GM23338 (cell line): Measurements from ENCODE around the gene RPUSD1. TPM values are rescaled to one million over a fixed set of nuclear protein-coding genes. Genes with fewer than 3 reads are reported as not detected.

ENCODE experiments used
- CTCF ChIP-seq, 2 experiments: fragments of 200-600 bp in 1 of 2; sonication (generic) in 1 of 2; conservative IDR thresholded peaks; 2 replicates each; pipeline versions ENCODE4 v1.5.1 to v1.6.1; 2016 to 2017; ENCODE audit warnings: antibody characterized with exemption in 2 of 2, low read depth in 2 of 2, mild to moderate bottlenecking in 2 of 2, moderate library complexity in 1 of 2
- NANOG ChIP-seq: IDR thresholded peaks from 2 replicates; pipeline ENCODE4 v1.6.1; 2016; ENCODE audit warnings: antibody characterized with exemption, borderline replicate concordance
- POLR2AphosphoS5 ChIP-seq: IDR thresholded peaks from 2 replicates; pipeline ENCODE4 v1.6.1; 2016; ENCODE audit warnings: antibody characterized with exemption, low read depth
- REST ChIP-seq: IDR thresholded peaks from one replicate; pipeline ENCODE4 v1.6.1; 2018; ENCODE audit warnings: antibody characterized with exemption; ENCODE audit not compliant: unreplicated experiment
- STAT1 ChIP-seq: IDR thresholded peaks from one replicate; pipeline ENCODE4 v1.6.1; 2016; ENCODE audit warnings: antibody characterized with exemption; ENCODE audit not compliant: unreplicated experiment
- ZNF114 ChIP-seq: fragments of 250-450 bp; sonication (Bioruptor Pico); IDR thresholded peaks from 2 replicates; pipeline ENCODE4 v1.5.0; 2020; ENCODE audit warnings: mild to moderate bottlenecking, moderate library complexity
- polyA plus RNA-seq: library from polyadenylated mRNA; unstranded; fragments of >200 nt; fragmentation: Nextera tagmentation; extraction: Ambion mirVana; gene quantifications from 2 replicates; pipeline ENCODE4 v1.2.1, GENCODE V29; 2016
- total RNA-seq: library from RNA; depleted of rRNA; stranded (reverse); fragments of >200 nt; shearing (Covaris generic); gene quantifications from 2 replicates; pipeline ENCODE4 v1.2.3, GENCODE V29; 2014
- TF ChIP-seq, protein P1 (sequence below): fragments of 250-450 bp; sonication (Bioruptor Pico); IDR thresholded peaks from 2 replicates; pipeline ENCODE4 v1.5.0; 2020; ENCODE audit warnings: mild to moderate bottlenecking, moderate library complexity

Gene RPUSD1
- total and polyA plus RNA-seq, 2 experiments from 2014 or later = 19.1 to 79.5 TPM

GRCh38 chr16:832652-833336 is 44.6 kb upstream of the RPUSD1 start (continued):
- TF ChIP-seq, protein P1, sequence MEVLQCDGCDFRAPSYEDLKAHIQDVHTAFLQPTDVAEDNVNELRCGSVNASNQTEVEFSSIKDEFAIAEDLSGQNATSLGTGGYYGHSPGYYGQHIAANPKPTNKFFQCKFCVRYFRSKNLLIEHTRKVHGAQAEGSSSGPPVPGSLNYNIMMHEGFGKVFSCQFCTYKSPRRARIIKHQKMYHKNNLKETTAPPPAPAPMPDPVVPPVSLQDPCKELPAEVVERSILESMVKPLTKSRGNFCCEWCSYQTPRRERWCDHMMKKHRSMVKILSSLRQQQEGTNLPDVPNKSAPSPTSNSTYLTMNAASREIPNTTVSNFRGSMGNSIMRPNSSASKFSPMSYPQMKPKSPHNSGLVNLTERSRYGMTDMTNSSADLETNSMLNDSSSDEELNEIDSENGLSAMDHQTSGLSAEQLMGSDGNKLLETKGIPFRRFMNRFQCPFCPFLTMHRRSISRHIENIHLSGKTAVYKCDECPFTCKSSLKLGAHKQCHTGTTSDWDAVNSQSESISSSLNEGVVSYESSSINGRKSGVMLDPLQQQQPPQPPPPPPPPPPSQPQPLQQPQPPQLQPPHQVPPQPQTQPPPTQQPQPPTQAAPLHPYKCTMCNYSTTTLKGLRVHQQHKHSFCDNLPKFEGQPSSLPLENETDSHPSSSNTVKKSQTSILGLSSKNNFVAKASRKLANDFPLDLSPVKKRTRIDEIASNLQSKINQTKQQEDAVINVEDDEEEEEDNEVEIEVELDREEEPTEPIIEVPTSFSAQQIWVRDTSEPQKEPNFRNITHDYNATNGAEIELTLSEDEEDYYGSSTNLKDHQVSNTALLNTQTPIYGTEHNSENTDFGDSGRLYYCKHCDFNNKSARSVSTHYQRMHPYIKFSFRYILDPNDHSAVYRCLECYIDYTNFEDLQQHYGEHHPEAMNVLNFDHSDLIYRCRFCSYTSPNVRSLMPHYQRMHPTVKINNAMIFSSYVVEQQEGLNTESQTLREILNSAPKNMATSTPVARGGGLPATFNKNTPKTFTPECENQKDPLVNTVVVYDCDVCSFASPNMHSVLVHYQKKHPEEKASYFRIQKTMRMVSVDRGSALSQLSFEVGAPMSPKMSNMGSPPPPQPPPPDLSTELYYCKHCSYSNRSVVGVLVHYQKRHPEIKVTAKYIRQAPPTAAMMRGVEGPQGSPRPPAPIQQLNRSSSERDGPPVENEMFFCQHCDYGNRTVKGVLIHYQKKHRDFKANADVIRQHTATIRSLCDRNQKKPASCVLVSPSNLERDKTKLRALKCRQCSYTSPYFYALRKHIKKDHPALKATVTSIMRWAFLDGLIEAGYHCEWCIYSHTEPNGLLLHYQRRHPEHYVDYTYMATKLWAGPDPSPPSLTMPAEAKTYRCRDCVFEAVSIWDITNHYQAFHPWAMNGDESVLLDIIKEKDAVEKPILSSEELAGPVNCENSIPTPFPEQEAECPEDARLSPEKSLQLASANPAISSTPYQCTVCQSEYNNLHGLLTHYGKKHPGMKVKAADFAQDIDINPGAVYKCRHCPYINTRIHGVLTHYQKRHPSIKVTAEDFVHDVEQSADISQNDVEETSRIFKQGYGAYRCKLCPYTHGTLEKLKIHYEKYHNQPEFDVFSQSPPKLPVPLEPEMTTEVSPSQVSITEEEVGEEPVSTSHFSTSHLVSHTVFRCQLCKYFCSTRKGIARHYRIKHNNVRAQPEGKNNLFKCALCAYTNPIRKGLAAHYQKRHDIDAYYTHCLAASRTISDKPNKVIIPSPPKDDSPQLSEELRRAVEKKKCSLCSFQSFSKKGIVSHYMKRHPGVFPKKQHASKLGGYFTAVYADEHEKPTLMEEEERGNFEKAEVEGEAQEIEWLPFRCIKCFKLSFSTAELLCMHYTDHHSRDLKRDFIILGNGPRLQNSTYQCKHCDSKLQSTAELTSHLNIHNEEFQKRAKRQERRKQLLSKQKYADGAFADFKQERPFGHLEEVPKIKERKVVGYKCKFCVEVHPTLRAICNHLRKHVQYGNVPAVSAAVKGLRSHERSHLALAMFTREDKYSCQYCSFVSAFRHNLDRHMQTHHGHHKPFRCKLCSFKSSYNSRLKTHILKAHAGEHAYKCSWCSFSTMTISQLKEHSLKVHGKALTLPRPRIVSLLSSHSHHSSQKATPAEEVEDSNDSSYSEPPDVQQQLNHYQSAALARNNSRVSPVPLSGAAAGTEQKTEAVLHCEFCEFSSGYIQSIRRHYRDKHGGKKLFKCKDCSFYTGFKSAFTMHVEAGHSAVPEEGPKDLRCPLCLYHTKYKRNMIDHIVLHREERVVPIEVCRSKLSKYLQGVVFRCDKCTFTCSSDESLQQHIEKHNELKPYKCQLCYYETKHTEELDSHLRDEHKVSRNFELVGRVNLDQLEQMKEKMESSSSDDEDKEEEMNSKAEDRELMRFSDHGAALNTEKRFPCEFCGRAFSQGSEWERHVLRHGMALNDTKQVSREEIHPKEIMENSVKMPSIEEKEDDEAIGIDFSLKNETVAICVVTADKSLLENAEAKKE = no peak
- no peak for TF ChIP-seq ZNF114 (CRISPR knock-in tag)
- no peak for TF ChIP-seq NANOG
- no peak for TF ChIP-seq CTCF (conservative IDR thresholded peaks at IDR 0.05; ENCODE audit: low read depth in 2 of 2)
- no peak for TF ChIP-seq REST
- TF ChIP-seq POLR2AphosphoS5 = no peak
- no peak for TF ChIP-seq STAT1
